ENCODE measurements around the gene VSTM2B.

The VSTM2B gene

GRCh38 chr19:29495901-29496441, 29.8 kb upstream of the VSTM2B start:
- DNase-seq (ENCODE audit: low read depth in 2 of 2, low spot score in 1 of 2): no peak

DNA sequence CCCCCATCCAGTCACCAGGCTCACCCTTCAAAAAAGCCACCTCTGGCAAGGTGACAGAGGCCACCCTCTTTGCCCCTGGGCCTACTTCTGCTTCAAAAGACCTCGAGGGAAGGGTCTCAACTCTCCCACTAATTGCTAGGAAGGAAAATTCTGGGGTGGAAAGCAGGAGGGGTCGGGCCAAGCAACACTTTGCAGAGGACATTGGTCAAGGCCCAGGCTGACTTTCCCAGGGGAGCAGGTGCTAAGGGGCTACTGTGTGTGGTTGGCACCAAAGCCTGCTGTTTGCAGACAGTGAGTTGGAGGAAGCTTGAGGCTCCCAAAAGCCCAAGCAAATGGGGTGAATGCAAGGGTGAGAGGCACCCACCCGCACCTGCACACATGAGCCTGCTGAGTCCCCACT, 28.6 kb upstream of the VSTM2B start:
- DNase-seq (ENCODE audit: low read depth in 2 of 2, low spot score in 1 of 2): no peak

DNA sequence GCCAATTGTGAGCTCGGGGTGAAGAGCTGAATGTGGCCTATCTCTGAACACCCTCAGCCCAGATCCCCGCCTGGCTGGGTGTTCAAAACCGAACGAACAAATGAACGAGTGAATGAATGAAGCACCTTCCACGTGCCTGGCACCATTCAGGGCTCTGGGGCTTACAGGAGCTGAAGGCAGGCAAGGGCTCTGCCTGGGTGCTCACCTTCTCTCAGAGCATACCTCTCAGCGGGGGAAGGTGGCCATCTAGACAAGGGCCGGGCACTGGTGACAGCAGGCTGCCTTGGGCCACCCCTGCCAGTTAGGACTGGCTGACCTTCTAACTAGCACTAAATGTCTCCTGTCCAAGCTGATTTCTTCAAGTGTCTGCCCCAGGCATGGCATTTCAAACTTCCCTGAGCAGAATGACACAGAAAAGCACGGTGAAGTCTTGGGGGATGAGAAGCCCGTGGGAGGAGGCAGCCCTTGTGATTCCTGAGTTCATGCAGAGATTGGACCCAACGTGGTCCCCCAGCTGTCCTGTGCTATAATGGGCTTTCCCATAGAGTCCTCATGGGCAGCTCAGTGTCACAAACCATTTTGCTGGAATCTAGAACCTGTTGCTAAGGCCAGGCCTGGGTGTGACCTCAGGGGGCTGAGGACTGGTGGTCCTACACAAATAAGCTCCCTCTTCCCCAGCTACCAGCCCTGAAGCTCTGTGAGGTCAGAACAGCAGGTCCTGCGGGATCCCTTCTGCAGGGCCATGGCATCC, 27.9 kb upstream of the VSTM2B start:
- DNase-seq (ENCODE audit: low read depth in 2 of 2, low spot score in 1 of 2): no peak

GRCh38 chr19:29499261-29499920, 26.4 kb upstream of the VSTM2B start:
- no peak for DNase-seq (ENCODE audit: low read depth in 2 of 2, low spot score in 1 of 2)

DNA sequence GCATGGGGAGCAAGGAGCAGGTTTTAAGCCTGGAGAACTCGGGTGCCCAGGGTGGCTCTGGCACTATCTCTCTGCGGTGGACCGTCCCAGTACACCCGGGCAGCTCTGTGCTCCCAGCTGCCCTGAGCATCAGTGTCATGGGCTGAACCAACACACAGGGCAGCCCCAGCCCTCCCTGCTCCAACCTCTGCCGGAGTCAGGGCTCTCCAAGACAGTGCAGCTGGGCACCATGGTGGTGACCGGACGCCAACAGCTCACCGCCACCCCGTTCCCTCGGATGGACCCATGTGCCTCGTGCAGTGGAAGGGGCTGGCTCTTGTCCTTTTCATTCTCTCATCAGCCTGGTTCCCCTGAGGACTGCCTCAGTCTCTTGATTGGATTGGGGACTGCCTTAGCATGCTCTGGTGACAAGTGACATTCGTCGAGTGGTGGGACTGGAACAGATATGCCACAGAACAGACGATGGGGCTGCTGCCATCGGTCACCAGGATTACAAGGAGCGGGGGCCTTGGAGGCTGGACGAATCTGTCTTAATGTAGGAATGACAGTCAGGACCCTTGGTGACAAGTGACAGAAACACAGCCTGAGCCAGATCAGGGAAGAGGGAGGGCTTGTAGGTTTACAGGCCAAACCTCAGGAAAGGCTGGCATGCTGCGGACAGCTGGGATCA, 25.7 kb upstream of the VSTM2B start:
- no peak for DNase-seq (ENCODE audit: low read depth in 2 of 2, low spot score in 1 of 2)

DNA sequence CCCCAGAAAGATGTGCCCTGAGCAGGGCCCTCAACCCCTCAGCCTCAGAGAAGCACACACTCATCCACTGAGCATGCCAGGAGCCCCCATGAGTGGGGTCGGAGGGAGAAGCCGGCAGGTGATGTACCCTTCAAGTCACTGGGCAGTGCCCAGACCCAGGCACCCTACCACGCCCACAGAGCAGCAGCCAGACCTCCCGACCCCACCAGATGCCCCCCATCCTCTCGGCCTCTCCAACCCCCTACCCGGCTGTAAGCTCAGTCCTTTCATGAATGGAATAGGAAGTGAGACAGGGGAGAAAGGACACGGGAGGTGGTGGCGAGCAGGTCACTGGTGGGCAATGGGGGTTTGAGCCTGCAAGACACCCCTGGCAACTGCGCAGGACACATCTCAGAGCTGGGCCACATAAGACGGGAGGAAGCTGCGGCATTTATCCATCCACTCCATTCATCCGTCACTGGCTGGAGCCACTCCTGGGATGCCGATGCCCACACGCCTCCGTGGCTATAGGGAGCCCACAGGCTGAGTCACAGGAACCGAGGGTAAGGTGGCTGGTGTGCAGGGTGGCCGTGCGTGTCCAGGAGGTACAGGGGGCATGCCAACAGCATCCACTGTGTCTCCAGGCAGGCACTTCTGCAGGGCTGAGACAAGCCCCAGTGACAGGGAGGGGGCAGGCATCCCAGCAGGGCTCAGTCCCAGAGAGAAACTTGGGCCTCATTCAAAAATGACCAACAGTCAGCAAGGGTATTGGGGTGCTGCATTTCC, 23.8 kb upstream of the VSTM2B start:
- DNase-seq (ENCODE audit: low read depth in 2 of 2, low spot score in 1 of 2): no peak

- DNase-seq (ENCODE audit: low read depth in 2 of 2, low spot score in 1 of 2): no peak
Measured at GRCh38 chr19:29502581-29502850, 23.3 kb upstream of the VSTM2B start.

GRCh38 chr19:29503140-29503758, 22.5 kb upstream of the VSTM2B start:
- no peak for DNase-seq (ENCODE audit: low read depth in 2 of 2, low spot score in 1 of 2)

DNA sequence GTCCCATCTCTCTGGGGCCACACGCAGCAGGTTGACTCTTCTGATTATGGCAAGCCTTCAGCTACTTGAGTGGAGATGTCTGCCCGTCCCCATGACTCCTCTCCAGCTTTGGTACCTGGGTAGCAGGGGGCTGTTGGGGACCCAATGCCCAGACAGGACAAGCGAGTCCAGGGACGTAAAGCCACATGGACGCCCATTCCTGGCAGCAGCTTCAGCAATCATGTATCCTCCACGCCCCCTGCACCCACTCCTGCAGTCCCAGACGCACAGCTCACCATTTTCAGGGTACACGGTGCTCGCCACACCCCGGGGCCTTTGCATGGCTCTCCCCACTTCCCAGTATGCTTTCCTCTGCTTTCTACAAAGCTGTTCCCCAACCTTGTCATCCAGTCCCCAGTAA, 22.0 kb upstream of the VSTM2B start:
- DNase-seq (ENCODE audit: low read depth in 2 of 2, low spot score in 1 of 2): no peak

DNA sequence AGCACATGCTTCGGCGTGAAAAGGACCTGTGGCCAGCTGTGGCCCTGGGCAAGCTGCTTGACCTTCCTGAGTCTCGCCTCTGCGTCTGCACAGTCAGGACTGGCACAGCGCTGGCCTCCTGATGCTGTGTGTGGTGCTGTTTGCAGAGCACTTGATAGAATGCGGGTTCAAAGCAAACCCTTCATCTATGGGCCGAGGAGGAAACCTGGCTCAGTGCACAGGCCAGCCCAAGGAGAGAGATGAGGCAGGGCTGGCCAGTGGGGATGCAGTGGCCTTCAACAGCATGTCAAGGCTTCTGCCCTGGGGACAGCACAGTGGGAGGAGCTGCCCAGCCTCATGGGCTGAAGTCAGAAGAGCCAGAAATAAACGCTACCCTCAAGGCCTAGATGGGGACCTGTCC, 21.3 kb upstream of the VSTM2B start:
- DNase-seq (ENCODE audit: low read depth in 2 of 2, low spot score in 1 of 2): no peak

- DNase-seq (ENCODE audit: low read depth in 2 of 2, low spot score in 1 of 2): no peak
Measured at GRCh38 chr19:29505097-29505824, 20.5 kb upstream of the VSTM2B start.

DNA sequence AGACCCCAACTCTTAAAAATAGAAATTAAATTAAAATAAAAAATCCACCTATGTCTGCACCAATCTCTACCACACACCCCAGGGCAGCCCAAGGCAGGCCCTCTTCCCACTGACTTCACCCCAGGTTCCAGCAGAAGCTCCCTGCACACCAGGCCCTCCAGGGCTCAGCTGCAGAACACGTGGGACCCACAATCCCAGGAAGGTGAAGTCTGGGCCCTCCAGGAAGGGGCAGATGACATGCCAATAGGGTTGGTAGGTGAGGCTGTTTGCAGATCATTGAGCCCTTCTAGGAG, 19.2 kb upstream of the VSTM2B start:
- no peak for DNase-seq (ENCODE audit: low read depth in 2 of 2, low spot score in 1 of 2)

DNA sequence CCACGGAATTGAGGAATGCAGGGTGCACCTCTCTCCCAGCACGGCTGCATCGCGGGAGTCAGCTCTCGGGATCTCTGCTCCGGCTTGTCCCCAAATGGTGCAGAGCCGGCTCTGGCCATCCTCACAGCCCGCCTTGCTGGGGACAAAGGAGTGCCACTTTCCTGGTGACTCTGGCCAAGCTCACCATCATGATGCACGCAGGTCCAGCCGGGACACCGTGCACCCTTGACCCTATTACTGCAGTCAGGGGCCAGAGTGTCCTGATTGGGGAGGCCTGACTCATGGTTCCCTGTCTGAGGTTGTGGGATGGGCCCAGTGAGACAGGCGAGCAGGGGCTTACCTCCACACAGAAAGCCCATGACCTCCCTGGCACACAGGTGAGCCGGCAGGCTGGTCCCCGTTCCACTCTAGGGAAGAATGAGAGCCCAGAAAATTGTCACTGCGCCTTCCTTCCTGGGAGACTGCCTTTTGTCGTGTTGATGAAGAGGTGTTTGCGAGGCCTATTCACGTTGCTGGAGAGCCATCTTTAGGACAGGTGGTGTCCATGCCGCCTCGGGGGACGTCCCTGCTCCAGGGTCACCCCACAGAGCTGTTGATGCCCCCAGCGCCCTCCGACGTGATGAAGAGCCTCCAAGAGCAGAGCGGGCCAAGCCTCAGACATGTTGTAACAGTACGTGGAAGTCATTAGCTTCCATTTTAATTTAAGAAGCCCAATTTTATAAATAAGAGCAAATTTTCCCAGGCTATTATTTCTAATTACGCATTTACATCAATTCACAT, 18.5 kb upstream of the VSTM2B start:
- no peak for DNase-seq (ENCODE audit: low read depth in 2 of 2, low spot score in 1 of 2)

- no peak for DNase-seq (ENCODE audit: low read depth in 2 of 2, low spot score in 1 of 2)
Measured at GRCh38 chr19:29508181-29508580, 17.6 kb upstream of the VSTM2B start.

GRCh38 chr19:29509456-29509855, 16.3 kb upstream of the VSTM2B start:
- DNase-seq (ENCODE audit: low read depth in 2 of 2, low spot score in 1 of 2): no peak

GRCh38 chr19:29510701-29511265, 15.0 kb upstream of the VSTM2B start:
- DNase-seq (ENCODE audit: low read depth in 2 of 2, low spot score in 1 of 2): no peak

DNA sequence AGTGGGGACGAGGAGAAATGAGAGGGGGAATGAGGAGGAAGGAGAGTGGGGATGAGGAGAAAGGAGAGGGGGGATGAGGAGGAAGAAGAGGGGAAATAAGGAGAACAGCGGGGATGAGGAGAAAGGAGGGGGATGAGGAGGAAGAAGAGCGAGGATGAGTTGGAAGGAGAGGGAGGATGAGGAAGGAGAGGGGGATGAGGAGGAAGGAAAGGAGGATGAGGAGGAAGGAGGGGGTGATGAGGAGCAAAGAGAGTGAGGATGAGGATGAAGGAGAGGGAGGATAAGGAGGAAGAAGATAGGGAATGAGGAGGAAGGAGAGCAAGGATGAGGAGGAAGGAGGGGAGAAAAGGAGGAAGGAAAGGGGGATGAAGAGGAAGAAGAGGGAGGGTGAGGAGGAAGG, 14.0 kb upstream of the VSTM2B start:
- DNase-seq (ENCODE audit: low read depth in 2 of 2, low spot score in 1 of 2): no peak

DNA sequence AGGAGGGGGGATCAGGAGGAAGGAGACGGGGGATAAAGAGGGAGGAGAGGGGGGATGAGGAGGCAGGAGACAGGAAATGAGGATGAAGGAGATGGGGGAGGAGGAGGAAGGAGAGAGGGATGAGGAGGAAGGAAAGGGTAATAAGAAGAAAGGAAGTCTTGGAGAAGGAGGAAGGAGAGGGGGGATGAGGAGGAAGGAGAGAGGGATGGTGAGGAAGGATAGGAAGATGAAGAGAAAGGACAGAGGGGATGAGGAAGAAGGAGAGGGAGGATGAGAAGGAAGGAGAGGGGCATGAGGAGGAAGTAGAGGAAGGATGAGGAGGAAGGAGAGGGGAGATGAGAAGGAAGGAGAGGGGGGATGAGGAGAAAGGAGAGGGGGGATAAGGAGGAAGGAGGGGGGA, 13.0 kb upstream of the VSTM2B start:
- DNase-seq (ENCODE audit: low read depth in 2 of 2, low spot score in 1 of 2): no peak

- DNase-seq (ENCODE audit: low read depth in 2 of 2, low spot score in 1 of 2): no peak
Measured at GRCh38 chr19:29514525-29515232, 11.1 kb upstream of the VSTM2B start.

All from stimulated activated CD8-positive, alpha-beta memory T cell treated with anti-CD3 and anti-CD28 coated beads, Interleukin-4, amount 100 ng/mL, for 4 hours (primary cell).